Activated T-helper 9 cell treated with anti-CD3 and anti-CD28 coated beads, Interleukin-2, amount 50 U/mL, for 16 hours (primary cell): ENCODE results near the gene PLCD1.

Experiments used
- DNase-seq: peaks from one replicate; pipeline ENCODE4 v3.0.0-alpha.2; 2020; ENCODE audit warnings: low read depth

PLCD1 gene

GRCh38 chr3:37964146-37964545, 65.3 kb downstream of the PLCD1 start:
- no peak for DNase-seq

- DNase-seq: no peak
Observed at GRCh38 chr3:37963635-37964034, 65.8 kb downstream of the PLCD1 start.

GRCh38 chr3:37963016-37963415, 66.4 kb downstream of the PLCD1 start:
- DNase-seq: no peak

GRCh38 chr3:37961622-37962431, 67.6 kb downstream of the PLCD1 start:
- DNase-seq: no peak

- no peak for DNase-seq
Observed at GRCh38 chr3:37957539-37957936, 71.9 kb downstream of the PLCD1 start.
